ENCODE data around the gene FAM107B.

The FAM107B gene

DNA sequence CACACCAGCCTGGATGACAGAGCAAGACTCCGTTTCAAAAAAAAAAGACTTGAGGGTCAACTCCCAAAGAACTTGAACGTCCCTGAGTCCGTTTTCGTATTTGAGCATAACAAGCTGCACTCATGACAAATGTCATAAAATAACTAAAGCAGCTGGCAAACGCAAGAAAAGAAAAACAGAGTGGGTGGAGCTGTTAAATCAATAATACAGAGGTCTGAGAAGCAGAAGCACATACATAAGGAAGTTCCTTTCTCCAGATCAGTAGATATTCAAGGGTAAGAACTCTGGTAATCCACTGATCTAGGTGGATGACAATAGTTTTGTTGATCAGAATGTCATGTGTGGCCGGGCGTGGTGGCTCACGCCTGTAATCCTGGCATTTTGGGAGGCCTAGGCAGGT, 150.1 kb downstream of the FAM107B start:
- DNase-seq (ENCODE audit: low read depth): no peak

GRCh38 chr10:14623931-14624330, 150.8 kb downstream of the FAM107B start:
- DNase-seq (ENCODE audit: low read depth): no peak

DNA sequence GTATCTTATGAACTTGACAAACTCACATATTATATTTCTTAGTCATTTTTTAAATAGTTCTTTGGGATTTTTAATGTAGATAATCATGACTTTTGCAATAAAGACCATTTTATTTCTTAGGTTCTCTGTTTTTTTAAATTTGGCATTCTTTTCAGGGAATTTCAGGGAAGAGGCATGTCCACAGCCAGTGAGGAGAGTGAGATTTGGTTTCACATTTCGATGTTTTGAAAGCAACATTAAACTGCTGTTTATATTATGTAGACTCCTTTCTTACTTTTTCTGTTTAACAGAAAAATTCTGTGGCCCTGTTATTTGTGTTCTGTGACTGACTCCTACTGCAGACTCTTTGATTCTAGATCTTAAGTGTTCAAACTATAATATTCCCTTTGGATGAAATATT, 153.7 kb downstream of the FAM107B start:
- DNase-seq (ENCODE audit: low read depth): no peak

GRCh38 chr10:14618674-14619073, 156.0 kb downstream of the FAM107B start:
- no peak for DNase-seq (ENCODE audit: low read depth)

- DNase-seq (ENCODE audit: low read depth): peak; percentile 58
Measured at GRCh38 chr10:14617852-14618251, 156.8 kb downstream of the FAM107B start.

- DNase-seq (ENCODE audit: low read depth): no peak
Measured at GRCh38 chr10:14616955-14617730, 157.6 kb downstream of the FAM107B start.

DNA sequence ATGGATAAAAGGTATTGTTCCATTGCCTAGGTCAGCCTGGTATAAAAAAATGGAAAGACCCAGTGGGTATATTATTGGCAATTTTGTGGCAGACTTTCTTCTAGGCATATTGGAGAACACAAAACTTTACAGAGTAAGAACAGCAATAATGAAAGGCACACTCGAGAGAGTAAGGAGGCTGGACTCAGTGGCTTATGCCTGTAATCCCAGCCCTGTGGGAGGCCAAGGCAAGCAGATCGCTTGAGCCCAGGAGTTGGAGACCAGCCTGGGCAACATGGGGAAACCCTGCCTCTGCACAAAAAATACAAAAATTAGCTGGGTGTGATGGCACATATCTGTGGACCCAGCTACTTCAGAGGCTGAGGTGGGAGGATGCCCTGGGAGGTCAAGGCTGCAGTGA, 158.2 kb downstream of the FAM107B start:
- no peak for DNase-seq (ENCODE audit: low read depth)

- DNase-seq (ENCODE audit: low read depth): no peak
Measured at GRCh38 chr10:14613588-14613920, 161.1 kb downstream of the FAM107B start.

DNA sequence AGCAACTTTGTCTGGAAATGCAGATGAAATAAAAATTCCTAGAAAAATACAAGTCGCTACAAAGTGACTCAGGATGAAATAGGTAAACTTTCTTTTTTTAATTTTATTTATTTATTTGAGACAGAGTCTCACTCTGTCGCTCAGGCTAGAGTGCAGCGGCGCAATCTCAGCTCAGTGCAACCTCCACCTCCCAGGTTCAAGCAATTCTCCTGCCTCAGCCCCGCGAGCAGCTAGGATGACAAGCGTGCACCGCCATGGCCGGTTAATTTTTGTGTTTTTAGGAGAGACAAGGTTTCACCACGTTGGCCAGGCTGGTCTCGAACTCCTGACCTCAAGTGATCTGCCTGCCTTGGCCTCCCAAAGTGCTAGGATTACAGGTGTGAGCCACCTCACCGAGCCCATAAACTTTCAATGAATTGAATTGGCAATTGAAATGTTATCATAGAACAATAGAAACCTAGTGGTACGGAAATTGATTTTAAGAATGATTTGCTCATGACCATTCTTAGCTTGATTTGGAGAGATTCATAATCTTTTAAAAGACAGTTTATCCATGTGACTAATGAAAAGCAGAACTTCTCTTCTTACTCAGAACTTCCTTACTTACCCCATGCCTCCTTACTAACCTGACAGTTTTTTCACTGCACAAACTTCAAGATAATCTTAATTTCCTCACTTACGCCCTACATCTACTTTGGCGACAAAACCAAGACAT, 161.7 kb downstream of the FAM107B start:
- no peak for DNase-seq (ENCODE audit: low read depth)

- DNase-seq (ENCODE audit: low read depth): no peak
Measured at GRCh38 chr10:14611968-14612693, 162.6 kb downstream of the FAM107B start.

DNA sequence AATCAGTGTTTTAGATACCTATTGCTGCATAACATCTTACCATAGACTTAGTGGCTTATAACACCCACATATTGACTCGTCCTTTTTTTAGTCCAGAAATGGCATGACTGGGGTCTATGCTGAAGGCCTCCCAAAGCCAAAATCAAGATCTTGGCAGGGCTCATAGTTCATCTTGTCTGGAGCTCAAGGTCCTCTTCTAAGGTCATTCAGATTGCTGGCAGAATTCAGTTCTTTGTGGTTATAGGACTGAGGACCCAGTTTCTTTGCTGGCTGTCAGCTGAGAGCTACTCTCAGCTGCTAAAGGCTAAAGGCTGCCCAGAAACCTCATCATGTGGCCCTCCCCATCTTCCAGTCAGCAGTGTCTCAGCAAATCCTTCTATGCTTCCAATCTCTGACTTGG, 165.5 kb downstream of the FAM107B start:
- DNase-seq (ENCODE audit: low read depth): no peak

DNA sequence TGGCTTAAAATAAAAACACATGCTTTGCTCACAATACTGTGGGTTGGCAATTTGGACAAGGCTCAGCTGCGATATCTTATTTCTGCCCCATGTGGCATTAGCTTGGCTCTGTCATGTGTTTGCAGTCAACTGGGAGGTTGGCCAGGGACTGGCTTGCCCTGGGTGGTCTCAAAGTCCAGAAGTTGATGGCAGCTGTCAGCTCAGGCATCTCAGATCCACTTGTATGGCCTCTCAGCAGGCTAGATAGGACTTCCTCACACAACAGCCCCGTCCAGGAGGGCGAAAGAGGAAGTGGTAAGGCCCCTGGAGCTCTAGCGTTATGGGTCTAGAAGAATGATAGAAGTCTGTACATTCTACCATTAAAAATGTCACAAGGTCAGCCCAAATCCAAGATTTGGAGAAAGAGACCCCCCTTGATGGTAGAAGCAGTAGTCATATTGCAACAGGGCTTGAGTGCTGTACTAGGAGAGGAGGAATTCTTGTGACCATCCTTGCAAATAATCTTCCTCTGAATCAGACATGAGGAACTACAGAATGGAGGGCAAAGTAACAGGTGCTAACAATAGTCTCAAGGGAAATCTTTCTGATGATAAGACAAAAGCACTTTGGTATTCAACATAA, 166.2 kb downstream of the FAM107B start:
- DNase-seq (ENCODE audit: low read depth): no peak

DNA sequence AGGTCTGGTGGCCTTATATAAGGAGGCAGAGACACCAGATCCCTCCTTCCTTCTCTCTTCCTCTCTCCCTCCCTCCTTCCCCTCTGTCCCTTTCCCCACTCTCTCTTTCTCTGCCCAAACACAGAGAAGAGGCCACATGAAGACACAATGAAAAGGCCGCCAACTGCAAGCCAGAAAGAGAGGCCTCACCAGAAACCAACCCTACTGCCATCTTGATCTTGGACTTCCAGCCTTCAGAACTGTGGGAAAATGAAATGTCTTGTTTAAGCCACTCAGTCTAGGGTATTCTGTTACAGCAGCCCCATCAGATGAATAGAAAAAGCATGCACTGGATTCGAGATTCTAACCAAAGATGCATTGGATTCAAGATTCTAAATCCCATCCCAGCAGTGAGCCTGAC, 168.1 kb downstream of the FAM107B start:
- DNase-seq (ENCODE audit: low read depth): no peak

GRCh38 chr10:14605231-14605925, 169.3 kb downstream of the FAM107B start:
- DNase-seq (ENCODE audit: low read depth): no peak

DNA sequence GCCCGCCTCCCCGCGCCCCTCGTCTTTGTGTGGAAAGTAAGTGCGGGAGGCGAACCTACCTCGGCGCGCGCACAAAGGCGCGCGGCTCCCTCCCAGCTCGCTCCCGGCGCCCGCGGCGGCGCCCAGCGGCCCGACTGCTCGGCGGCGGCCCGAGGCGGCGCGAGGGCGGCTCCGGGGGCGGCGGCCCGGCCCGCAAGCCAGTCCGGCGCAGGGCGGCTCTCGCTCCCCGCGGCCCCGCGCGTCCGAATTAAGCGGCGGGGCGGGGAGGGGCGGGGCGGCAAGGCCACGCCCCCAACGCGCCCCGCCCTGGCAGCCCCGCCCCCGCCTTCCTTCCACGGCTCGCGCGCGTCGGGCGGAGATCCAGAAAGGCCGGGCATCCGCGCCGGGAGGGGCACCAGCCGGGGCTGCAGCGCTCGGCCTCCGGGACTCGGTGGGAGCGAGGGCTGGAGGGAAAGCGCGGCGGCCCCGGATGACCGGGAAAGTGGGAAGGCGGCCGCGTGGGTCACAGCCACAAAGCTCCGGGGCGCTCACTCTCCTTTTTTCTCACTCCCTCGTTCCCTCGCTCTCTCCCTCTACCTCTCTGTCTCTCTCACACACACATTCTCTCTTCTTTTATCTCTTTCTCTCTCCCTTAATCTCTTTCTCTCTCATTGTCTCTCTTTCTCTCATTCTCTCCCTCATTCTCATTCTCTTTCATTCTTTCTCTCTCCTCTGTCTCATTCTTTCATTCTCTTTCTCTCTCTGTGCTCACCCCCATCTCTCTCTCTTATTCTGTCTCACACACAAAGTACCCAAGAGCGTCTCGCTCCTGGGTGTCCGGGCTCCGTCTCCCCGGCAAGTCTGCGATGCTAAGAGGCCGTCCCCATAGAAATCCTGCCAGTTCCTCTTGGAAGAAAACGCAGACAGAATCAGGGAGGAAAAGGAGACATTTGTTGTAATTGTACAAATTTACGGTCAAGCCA, 170.2 kb downstream of the FAM107B start:
- peak; percentile 58 for DNase-seq (ENCODE audit: low read depth)

DNA sequence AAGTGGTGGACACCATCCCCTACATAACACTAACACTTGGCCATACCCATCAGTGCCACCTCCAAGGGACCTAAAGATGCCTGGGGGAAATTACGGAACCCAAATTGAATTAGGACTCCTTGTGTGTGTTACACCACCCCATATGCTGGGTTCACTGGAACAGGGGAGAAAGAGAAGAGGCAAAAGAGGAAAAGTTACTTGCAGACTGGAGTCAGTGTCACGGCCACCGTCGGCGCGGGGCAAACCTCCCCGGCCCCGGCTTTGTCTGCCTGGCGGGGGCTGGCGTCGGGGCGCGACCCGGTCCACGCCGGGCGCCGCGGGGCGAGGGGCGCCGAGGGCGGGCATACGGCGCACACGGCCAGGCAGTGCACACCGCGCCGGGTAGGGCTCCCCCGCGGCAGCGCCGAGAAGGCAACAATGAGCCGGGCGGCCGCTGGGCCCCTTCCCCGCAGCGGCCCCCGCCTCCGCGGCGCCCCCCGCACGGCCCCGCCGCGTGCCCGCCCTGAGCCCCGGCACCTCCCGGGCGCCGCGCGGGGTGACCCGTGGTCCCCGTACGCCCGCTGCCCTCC, 171.1 kb downstream of the FAM107B start:
- no peak for DNase-seq (ENCODE audit: low read depth)

- no peak for DNase-seq (ENCODE audit: low read depth)
Measured at GRCh38 chr10:14602807-14603533, 171.7 kb downstream of the FAM107B start.

DNA sequence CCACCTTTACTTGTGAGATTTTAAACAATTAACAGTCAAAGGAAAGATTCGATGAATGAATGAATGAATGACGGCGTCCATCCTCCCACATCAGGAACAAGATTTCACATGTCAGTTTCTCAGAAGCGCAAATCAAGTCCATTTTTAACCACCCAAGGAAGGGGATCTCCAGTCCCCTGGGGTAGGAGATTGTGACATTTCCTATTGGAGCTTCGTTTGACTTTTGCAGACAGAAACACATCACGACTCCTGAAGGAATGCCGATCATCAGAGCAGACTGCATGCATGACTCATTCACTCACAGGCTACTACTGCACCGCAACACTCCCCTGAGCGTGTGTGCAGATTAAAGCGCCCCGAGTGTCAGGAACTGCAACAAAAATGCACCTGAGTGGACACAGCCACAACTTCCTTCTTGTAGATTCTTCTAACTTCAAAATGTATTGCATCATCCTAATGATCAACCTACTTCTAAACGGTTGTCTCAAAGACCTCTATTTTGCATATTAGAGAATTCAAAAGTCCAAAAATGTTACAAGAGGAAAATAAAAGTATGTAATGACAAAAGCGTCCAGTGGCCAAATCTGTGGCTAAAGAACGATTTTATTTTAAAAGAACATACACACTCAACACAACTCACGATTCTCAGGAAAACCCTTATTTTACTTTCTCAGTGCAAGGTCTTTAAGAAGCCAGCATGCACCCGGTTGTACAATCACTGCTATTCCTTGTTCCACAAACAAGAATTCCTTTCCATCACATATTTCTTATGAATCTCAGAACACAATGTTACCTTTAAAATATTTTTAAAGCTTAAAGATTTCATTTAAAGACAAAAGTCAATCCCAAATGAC, 172.6 kb downstream of the FAM107B start:
- no peak for DNase-seq (ENCODE audit: low read depth)

DNA sequence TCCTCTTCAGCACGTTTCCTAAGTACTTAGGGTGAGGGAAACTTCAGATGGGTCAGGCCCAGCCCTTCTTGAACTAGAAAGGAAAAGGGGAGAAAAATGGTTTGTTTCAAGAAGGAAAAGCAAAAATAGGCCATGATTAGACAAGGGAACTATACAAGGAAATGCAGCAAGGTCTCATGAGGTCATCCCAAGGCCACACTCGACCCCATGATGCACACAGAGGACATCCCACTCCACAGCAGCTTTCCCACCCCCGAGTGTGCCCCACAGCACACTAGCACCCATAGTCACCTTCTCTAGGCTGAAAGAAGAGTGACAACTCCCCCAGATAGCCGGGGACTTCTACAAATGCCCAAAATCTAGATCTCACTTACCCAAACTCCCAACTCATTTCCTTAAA, 173.4 kb downstream of the FAM107B start:
- DNase-seq (ENCODE audit: low read depth): no peak

Data from stromal cell of bone marrow (primary cell).